K562 (cell line): ENCODE results near the gene LY6G6F. TPM values are rescaled to one million over a fixed set of nuclear protein-coding genes. Genes with fewer than 3 reads are reported as not detected.

ENCODE experiments used
- GATA2 ChIP-seq: sonication (generic); formaldehyde crosslinking; IDR thresholded peaks from 2 replicates; pipeline ENCODE4 v1.4.0; 2020; ENCODE audit warnings: mild to moderate bottlenecking, missing genetic modification reagents
- MYNN ChIP-seq, 2 experiments: sonication (generic); formaldehyde crosslinking in 1 of 2; IDR thresholded peaks; 2 replicates each; pipeline versions ENCODE4 v1.5.0 to v1.6.1; 2016 to 2020; ENCODE audit warnings: antibody characterized with exemption in 1 of 2, missing genetic modification reagents in 1 of 2
- NR1H2 ChIP-seq: sonication (generic); formaldehyde crosslinking; IDR thresholded peaks from 2 replicates; pipeline ENCODE4 v1.4.0; 2020; ENCODE audit warnings: mild to moderate bottlenecking, missing genetic modification reagents
- POLR2B ChIP-seq: fragments of 450-650 bp; IDR thresholded peaks from 2 replicates; pipeline ENCODE4 v1.6.1; 2018; ENCODE audit warnings: low read depth; ENCODE audit not compliant: partially characterized antibody
- ZNF699 ChIP-seq: fragments of 250-450 bp; sonication (Bioruptor Pico); IDR thresholded peaks from 2 replicates; pipeline ENCODE4 v1.8.0; 2021; ENCODE audit warnings: mild to moderate bottlenecking, moderate library complexity; ENCODE audit not compliant: insufficient replicate concordance
- ZSCAN32 ChIP-seq: fragments of 450-650 bp; formaldehyde crosslinking; IDR thresholded peaks from 2 replicates; pipeline ENCODE4 v1.4.0; 2020; ENCODE audit warnings: mild to moderate bottlenecking, moderate library complexity
- polyA plus RNA-seq, 8 experiments: library from polyadenylated mRNA; depleted of rRNA in 4 of 8; stranded (reverse) in 5 of 8; unstranded in 3 of 8; fragments of >200 nt; fragmentation: Nextera tagmentation in 2 of 8; fragmentation: Illumina TruSeq in 1 of 8; extraction: Ambion mirVana in 2 of 8; extraction: Trizol in 1 of 8; gene quantifications; 2 replicates each; pipeline versions ENCODE4 v1.2.1 to v1.2.3, GENCODE V29; 2011 to 2014; ENCODE audit warnings: inconsistent platforms in 1 of 8, missing spikeins in 1 of 8
- total RNA-seq, 7 experiments: library from RNA; depleted of rRNA in 6 of 7; stranded (reverse); fragments of >200 nt in 6 of 7; fragmentation: Illumina TruSeq in 2 of 7; extraction: Trizol in 2 of 7; gene quantifications; 2 replicates each; pipeline versions ENCODE4 v1.2.1 to v1.2.3, GENCODE V29; 2011 to 2021; ENCODE audit warnings: low replicate concordance in 1 of 7
- TF ChIP-seq, protein P1 (sequence below): fragments of 450-650 bp; IDR thresholded peaks from 2 replicates; pipeline ENCODE4 v1.6.1; 2016; ENCODE audit warnings: mild to moderate bottlenecking, moderate library complexity
- TF ChIP-seq, protein P2 (sequence below), 2 experiments: fragments of 200-800 bp in 1 of 2; sonication (Bioruptor generic) in 1 of 2; sonication (generic) in 1 of 2; formaldehyde crosslinking in 1 of 2; IDR thresholded peaks in 1 of 2; conservative IDR thresholded peaks in 1 of 2; 2 replicates each; pipeline versions ENCODE4 v1.5.0 to v1.6.1; 2016 to 2020; ENCODE audit warnings: missing compliant biosample characterization in 1 of 2, missing genetic modification characterization in 1 of 2, missing genetic modification reagents in 1 of 2
- TF ChIP-seq, protein P3 (sequence below): fragments of 250-450 bp; sonication (Bioruptor Pico); IDR thresholded peaks from 2 replicates; pipeline ENCODE4 v1.8.0; 2021; ENCODE audit warnings: moderate library complexity, mild to moderate bottlenecking, inconsistent platforms

The LY6G6F gene
- total and polyA plus RNA-seq, 9 of the 15 experiments (the other 6 are each of a cell fraction or from before 2014, with no cell fraction given) = 0.14 to 0.50 (median 0.28) TPM; not detected in 2

DNA sequence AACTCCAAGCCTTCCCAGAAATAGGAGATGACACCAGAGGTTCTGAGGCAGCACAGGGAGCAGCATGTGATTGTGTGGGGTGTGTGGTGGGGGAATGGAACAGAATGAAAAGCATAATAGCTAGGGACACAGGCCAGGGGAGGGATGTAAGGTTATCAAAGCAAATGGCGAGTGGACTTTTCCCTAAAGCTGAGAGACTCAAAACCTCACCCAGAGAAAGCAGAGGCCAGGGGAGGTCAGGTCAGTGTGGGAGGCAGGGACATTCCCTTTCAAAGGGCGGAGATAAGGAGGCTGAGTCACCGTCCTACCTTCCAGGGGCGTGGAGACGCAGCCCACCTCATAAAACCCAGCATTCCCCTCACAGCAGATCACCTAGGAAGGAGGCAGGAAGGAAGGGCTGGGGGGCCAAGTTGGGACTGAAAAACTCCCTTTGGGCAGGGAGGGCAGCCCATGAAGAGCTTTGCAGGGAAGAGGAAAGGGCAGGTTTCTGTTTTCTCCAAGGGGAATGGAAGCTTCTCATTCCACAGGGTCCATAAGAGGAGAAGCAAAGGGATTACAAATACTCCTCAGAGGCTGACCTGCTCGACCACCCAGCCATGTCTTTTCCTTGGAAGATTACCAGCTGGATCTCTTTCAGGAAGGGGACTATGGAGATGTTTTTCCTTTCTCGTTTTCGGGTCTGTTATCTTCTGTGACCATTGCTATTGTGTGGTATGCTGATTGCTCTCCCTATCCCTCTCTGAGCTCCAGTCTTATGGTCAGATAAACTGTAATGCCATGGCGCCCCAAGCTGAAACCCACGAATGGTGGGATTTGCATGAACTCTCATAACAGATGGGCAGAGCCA is 16.2 kb upstream of the LY6G6F start (continued):
- TF ChIP-seq, protein P1, sequence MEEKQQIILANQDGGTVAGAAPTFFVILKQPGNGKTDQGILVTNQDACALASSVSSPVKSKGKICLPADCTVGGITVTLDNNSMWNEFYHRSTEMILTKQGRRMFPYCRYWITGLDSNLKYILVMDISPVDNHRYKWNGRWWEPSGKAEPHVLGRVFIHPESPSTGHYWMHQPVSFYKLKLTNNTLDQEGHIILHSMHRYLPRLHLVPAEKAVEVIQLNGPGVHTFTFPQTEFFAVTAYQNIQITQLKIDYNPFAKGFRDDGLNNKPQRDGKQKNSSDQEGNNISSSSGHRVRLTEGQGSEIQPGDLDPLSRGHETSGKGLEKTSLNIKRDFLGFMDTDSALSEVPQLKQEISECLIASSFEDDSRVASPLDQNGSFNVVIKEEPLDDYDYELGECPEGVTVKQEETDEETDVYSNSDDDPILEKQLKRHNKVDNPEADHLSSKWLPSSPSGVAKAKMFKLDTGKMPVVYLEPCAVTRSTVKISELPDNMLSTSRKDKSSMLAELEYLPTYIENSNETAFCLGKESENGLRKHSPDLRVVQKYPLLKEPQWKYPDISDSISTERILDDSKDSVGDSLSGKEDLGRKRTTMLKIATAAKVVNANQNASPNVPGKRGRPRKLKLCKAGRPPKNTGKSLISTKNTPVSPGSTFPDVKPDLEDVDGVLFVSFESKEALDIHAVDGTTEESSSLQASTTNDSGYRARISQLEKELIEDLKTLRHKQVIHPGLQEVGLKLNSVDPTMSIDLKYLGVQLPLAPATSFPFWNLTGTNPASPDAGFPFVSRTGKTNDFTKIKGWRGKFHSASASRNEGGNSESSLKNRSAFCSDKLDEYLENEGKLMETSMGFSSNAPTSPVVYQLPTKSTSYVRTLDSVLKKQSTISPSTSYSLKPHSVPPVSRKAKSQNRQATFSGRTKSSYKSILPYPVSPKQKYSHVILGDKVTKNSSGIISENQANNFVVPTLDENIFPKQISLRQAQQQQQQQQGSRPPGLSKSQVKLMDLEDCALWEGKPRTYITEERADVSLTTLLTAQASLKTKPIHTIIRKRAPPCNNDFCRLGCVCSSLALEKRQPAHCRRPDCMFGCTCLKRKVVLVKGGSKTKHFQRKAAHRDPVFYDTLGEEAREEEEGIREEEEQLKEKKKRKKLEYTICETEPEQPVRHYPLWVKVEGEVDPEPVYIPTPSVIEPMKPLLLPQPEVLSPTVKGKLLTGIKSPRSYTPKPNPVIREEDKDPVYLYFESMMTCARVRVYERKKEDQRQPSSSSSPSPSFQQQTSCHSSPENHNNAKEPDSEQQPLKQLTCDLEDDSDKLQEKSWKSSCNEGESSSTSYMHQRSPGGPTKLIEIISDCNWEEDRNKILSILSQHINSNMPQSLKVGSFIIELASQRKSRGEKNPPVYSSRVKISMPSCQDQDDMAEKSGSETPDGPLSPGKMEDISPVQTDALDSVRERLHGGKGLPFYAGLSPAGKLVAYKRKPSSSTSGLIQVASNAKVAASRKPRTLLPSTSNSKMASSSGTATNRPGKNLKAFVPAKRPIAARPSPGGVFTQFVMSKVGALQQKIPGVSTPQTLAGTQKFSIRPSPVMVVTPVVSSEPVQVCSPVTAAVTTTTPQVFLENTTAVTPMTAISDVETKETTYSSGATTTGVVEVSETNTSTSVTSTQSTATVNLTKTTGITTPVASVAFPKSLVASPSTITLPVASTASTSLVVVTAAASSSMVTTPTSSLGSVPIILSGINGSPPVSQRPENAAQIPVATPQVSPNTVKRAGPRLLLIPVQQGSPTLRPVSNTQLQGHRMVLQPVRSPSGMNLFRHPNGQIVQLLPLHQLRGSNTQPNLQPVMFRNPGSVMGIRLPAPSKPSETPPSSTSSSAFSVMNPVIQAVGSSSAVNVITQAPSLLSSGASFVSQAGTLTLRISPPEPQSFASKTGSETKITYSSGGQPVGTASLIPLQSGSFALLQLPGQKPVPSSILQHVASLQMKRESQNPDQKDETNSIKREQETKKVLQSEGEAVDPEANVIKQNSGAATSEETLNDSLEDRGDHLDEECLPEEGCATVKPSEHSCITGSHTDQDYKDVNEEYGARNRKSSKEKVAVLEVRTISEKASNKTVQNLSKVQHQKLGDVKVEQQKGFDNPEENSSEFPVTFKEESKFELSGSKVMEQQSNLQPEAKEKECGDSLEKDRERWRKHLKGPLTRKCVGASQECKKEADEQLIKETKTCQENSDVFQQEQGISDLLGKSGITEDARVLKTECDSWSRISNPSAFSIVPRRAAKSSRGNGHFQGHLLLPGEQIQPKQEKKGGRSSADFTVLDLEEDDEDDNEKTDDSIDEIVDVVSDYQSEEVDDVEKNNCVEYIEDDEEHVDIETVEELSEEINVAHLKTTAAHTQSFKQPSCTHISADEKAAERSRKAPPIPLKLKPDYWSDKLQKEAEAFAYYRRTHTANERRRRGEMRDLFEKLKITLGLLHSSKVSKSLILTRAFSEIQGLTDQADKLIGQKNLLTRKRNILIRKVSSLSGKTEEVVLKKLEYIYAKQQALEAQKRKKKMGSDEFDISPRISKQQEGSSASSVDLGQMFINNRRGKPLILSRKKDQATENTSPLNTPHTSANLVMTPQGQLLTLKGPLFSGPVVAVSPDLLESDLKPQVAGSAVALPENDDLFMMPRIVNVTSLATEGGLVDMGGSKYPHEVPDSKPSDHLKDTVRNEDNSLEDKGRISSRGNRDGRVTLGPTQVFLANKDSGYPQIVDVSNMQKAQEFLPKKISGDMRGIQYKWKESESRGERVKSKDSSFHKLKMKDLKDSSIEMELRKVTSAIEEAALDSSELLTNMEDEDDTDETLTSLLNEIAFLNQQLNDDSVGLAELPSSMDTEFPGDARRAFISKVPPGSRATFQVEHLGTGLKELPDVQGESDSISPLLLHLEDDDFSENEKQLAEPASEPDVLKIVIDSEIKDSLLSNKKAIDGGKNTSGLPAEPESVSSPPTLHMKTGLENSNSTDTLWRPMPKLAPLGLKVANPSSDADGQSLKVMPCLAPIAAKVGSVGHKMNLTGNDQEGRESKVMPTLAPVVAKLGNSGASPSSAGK = no peak
- TF ChIP-seq POLR2B (peak; percentile 75), GATA2 (CRISPR knock-in tag) (peak; percentile 56; the same call in 1 of the 2 replicates), MYNN (IDR thresholded peaks at IDR 0.05) (peak; percentile 67), MYNN (CRISPR knock-in tag; IDR thresholded peaks at IDR 0.05) (no peak), NR1H2 (CRISPR knock-in tag) (no peak), ZSCAN32 (CRISPR knock-in tag) (no peak), ZNF699 (CRISPR knock-in tag) (no peak)
- TF ChIP-seq, protein P2, sequence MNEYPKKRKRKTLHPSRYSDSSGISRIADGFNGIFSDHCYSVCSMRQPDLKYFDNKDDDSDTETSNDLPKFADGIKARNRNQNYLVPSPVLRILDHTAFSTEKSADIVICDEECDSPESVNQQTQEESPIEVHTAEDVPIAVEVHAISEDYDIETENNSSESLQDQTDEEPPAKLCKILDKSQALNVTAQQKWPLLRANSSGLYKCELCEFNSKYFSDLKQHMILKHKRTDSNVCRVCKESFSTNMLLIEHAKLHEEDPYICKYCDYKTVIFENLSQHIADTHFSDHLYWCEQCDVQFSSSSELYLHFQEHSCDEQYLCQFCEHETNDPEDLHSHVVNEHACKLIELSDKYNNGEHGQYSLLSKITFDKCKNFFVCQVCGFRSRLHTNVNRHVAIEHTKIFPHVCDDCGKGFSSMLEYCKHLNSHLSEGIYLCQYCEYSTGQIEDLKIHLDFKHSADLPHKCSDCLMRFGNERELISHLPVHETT (CRISPR knock-in tag; conservative IDR thresholded peaks at IDR 0.05 in 1 of 2, IDR thresholded peaks at IDR 0.05 in 1 of 2) = peak in 1 of 2 experiments; percentile 84; a peak in 1 of 4 replicates
- TF ChIP-seq, protein P3, sequence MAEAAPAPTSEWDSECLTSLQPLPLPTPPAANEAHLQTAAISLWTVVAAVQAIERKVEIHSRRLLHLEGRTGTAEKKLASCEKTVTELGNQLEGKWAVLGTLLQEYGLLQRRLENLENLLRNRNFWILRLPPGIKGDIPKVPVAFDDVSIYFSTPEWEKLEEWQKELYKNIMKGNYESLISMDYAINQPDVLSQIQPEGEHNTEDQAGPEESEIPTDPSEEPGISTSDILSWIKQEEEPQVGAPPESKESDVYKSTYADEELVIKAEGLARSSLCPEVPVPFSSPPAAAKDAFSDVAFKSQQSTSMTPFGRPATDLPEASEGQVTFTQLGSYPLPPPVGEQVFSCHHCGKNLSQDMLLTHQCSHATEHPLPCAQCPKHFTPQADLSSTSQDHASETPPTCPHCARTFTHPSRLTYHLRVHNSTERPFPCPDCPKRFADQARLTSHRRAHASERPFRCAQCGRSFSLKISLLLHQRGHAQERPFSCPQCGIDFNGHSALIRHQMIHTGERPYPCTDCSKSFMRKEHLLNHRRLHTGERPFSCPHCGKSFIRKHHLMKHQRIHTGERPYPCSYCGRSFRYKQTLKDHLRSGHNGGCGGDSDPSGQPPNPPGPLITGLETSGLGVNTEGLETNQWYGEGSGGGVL (CRISPR knock-in tag) = no peak
